Measurements from ENCODE around the gene PRXL2B.

PRXL2B gene

DNA sequence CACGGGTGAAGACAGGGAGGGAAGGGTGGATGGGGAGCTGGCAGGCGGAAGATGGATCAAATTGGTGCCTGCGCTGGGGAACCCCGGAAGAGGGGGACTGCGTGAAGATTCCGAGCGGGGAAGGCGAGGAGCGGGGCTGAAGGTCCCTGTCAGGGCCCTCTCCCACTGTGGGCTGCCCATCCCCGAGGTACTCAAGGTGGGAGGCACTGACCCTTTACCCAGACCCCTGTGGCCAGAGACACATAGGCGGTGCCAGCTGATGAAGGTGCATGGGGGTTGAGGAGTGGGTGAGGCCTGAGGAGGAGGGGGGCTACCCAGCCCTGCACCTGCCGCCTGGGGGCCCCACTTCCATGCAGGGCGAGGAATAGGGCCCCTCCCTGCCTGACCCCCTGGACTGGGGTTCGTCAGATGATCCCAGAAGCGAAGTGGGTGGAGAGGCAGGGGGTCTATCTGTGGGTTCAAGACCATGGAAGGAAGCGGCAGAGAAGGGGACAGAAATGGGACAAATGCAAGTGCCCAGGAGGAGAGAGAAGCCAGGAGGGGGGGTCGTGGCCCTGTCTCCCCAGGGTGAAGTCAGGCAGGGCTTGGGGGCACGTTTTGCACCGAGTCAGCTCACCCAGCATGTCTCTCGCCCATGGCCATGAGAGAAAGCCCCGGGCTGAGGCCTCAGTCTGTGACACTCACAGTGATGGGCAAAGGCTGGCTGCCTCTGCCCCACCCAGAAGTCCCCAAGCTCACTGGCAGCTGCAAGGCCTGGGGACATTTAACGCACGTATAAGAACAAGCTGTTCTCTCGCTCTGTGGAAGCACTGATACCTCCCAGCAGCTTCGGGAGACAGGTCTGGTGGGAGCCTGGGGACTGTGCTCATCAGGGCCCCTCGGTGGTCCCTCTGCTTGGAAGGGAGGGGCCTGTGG is 53.3 kb downstream of the PRXL2B start:
- DNase-seq, result no peak

DNA sequence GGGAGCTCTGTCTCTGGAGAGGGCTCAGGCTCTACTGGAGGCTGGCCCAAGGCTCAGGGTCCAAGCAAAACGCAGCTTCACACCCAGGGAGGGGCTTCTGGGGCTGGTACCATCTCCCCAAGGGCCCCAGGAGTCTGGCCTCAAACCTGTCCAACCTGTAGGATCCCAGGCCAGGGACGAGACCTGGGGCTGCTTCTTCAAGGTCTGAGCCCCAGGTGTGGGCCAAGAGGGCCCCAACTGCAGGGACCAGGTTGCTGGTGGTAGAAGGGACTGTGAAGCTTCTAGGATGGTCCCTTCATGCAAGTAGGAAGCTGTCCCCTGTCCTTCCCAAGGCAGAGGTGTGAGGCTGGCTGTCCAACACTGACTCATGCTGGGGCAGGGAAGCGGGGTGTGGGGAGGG is 54.0 kb downstream of the PRXL2B start:
- no peak for DNase-seq

Measured in NCI-H1436 treated with DMSO at 0.1 percent for 48 hours (cell line).